Panc1 (cell line): ENCODE measurements around the gene MEA1.

Experiments
- CTCF ChIP-seq: fragments of 450-650 bp; IDR thresholded peaks from 2 replicates; pipeline ENCODE4 v1.5.1; 2017; ENCODE audit warnings: mild to moderate bottlenecking
- REST ChIP-seq, 2 experiments: IDR thresholded peaks; 2 replicates each; pipeline ENCODE4 v1.6.1; 2011 to 2012; ENCODE audit warnings: low read depth in 2 of 2, control low read depth in 1 of 2, low read length in 1 of 2, mild to moderate bottlenecking in 1 of 2, moderate library complexity in 1 of 2; ENCODE audit not compliant: insufficient read depth in 1 of 2
- TCF7L2 ChIP-seq: IDR thresholded peaks from 2 replicates; pipeline ENCODE4 v1.6.1; 2011; ENCODE audit warnings: mild to moderate bottlenecking, low read depth, low read length, inconsistent platforms

- TF ChIP-seq CTCF, result no peak
- no peak for TF ChIP-seq REST (IDR thresholded peaks at IDR 0.05; ENCODE audit: insufficient read depth in 1 of 2, low read depth in 2 of 2, low read length in 1 of 2)
- no peak for TF ChIP-seq TCF7L2
These were observed 3.2 kb upstream of the MEA1 start for GRCh38 chr6:43016943-43017334.
